Endothelial cell (in vitro differentiated cells): Measurements from ENCODE around the gene TTC29. TPM values are rescaled to one million over a fixed set of nuclear protein-coding genes. Genes with fewer than 3 reads are reported as not detected.

Experiments
- DNase-seq: peaks from one replicate; pipeline ENCODE4 v3.0.0; 2021; ENCODE audit warnings: low spot score
- H3K27ac Mint-ChIP-seq: one replicate; pipeline ENCODE4 v1.8.0; 2021; ENCODE audit warnings: mixed read lengths, inconsistent platforms; ENCODE audit not compliant: unreplicated experiment
- H3K27me3 Mint-ChIP-seq: one replicate; pipeline ENCODE4 v1.8.0; 2021; ENCODE audit warnings: mild to moderate bottlenecking, moderate library complexity, mixed read lengths, inconsistent platforms; ENCODE audit not compliant: unreplicated experiment
- H3K36me3 Mint-ChIP-seq: one replicate; pipeline ENCODE4 v1.8.0; 2021; ENCODE audit warnings: mild to moderate bottlenecking, low read depth, mixed read lengths, inconsistent platforms; ENCODE audit not compliant: unreplicated experiment
- H3K4me1 Mint-ChIP-seq: one replicate; pipeline ENCODE4 v1.8.0; 2021; ENCODE audit warnings: mild to moderate bottlenecking, mixed read lengths, inconsistent platforms; ENCODE audit not compliant: unreplicated experiment
- H3K4me3 Mint-ChIP-seq: one replicate; pipeline ENCODE4 v1.8.0; 2021; ENCODE audit warnings: mild to moderate bottlenecking, mixed read lengths, inconsistent platforms; ENCODE audit not compliant: unreplicated experiment
- H3K9me3 Mint-ChIP-seq: one replicate; pipeline ENCODE4 v1.8.0; 2021; ENCODE audit warnings: mixed read lengths, inconsistent platforms; ENCODE audit not compliant: unreplicated experiment
- CTCF ChIP-seq: fragments of 200-600 bp; sonication (generic); IDR thresholded peaks from one replicate; pipeline ENCODE4 v1.5.0; 2021; ENCODE audit warnings: antibody characterized with exemption; ENCODE audit not compliant: unreplicated experiment
- long read RNA-seq: library from polyadenylated mRNA; unstranded; transcript quantifications from one replicate; pipeline ENCODE4 v2.0.0, GENCODE V29; 2020; ENCODE audit not compliant: unreplicated experiment
- total RNA-seq: library from RNA; stranded (reverse); fragmentation: NEBNext Ultra II Directional; extraction: Animal tissue kit (Norgen Biotek cat#: 25700); gene quantifications from one replicate; pipeline ENCODE4 v1.2.1, GENCODE V29; 2021; ENCODE audit not compliant: unreplicated experiment

The TTC29 gene
- 52.7 TPM for total RNA-seq
- long read RNA-seq, transcript TTC29-201 (13 exons, 1,785 nt) = major isoform, 32 of 49 reads
- long read RNA-seq, partial matches to known transcripts = 2 of 49 reads
- long read RNA-seq, other reads (novel, unspliced or antisense) = 14 of 49 reads

GRCh38 chr4:146945556-146946374, at the start of gene TTC29:
Gene TTC29 (minus strand): TSS chr4:146945864. CDS start chr4:146939895, 5,969 bp downstream.
- peaks cover 57% of the 10 kb centered on the region for H3K4me1 Mint-ChIP-seq
- H3K27ac Mint-ChIP-seq = peak within 1 kb of the TSS; percentile 76
- TF ChIP-seq CTCF = no peak
- H3K36me3 Mint-ChIP-seq = no peaks in the 10 kb centered on the region
- H3K4me3 Mint-ChIP-seq = peak within 1 kb of the TSS; percentile 91
- DNase-seq = peak; percentile 97
- no peaks in the 10 kb centered on the region for H3K9me3 Mint-ChIP-seq
- H3K27me3 Mint-ChIP-seq = peaks cover 8% of the 10 kb centered on the region

- Mint-ChIP-seq H3K36me3 (no peaks in the 10 kb centered on the region), H3K4me1 (peaks cover 15% of the 10 kb centered on the region), H3K27me3 (no peaks in the 10 kb centered on the region), H3K9me3 (no peaks in the 10 kb centered on the region), H3K4me3 (no peak overlapping the region), H3K27ac (no peak overlapping the region)
- TF ChIP-seq CTCF = no peak
- DNase-seq = no peak
Measured at GRCh38 chr4:146981651-146982050, 36.0 kb upstream of the TTC29 start.

GRCh38 chr4:146978641-146979040, 33.0 kb upstream of the TTC29 start:
- peaks cover 35% of the 10 kb centered on the region for H3K4me1 Mint-ChIP-seq
- H3K4me3 Mint-ChIP-seq = no peak overlapping the region
- DNase-seq = no peak
- H3K27ac Mint-ChIP-seq = no peak overlapping the region
- H3K9me3 Mint-ChIP-seq = no peaks in the 10 kb centered on the region
- no peak for TF ChIP-seq CTCF
- H3K27me3 Mint-ChIP-seq = no peaks in the 10 kb centered on the region
- H3K36me3 Mint-ChIP-seq = no peaks in the 10 kb centered on the region

GRCh38 chr4:146976145-146976544, 30.5 kb upstream of the TTC29 start:
- Mint-ChIP-seq H3K27me3 (no peaks in the 10 kb centered on the region), H3K9me3 (no peaks in the 10 kb centered on the region), H3K4me3 (no peak overlapping the region), H3K4me1 (peaks cover 35% of the 10 kb centered on the region), H3K27ac (peak overlapping the region; percentile 90), H3K36me3 (no peaks in the 10 kb centered on the region)
- no peak for TF ChIP-seq CTCF
- DNase-seq = no peak

GRCh38 chr4:146975527-146975926, 29.9 kb upstream of the TTC29 start:
- Mint-ChIP-seq H3K27ac (peak overlapping the region; percentile 54), H3K4me3 (no peak overlapping the region), H3K27me3 (no peaks in the 10 kb centered on the region), H3K9me3 (no peaks in the 10 kb centered on the region), H3K36me3 (no peaks in the 10 kb centered on the region), H3K4me1 (peaks cover 35% of the 10 kb centered on the region)
- no peak for TF ChIP-seq CTCF
- peak; percentile 47 for DNase-seq
